Nephron (organoid): ENCODE data around the gene ROBO2.

ENCODE experiments used
- H3K27ac Mint-ChIP-seq, 3 experiments: 2 replicates each; pipeline ENCODE4 v1.8.0; 2020; ENCODE audit warnings: mixed read lengths in 3 of 3, mild to moderate bottlenecking in 2 of 3, moderate library complexity in 1 of 3
- H3K27me3 Mint-ChIP-seq: 2 replicates; pipeline ENCODE4 v1.8.0; 2021; ENCODE audit warnings: low read depth, mild to moderate bottlenecking, moderate library complexity, mixed read lengths
- H3K36me3 Mint-ChIP-seq: 2 replicates; pipeline ENCODE4 v1.8.0; 2020; ENCODE audit warnings: low read depth, mixed read lengths
- H3K4me1 Mint-ChIP-seq: 2 replicates; pipeline ENCODE4 v1.8.0; 2020; ENCODE audit warnings: mixed read lengths
- H3K4me3 Mint-ChIP-seq, 3 experiments: 2 replicates each; pipeline ENCODE4 v1.8.0; 2020; ENCODE audit warnings: mild to moderate bottlenecking in 3 of 3, mixed read lengths in 3 of 3, moderate library complexity in 2 of 3
- H3K9me3 Mint-ChIP-seq: 2 replicates; pipeline ENCODE4 v1.8.0; 2020; ENCODE audit warnings: mixed read lengths
- TF ChIP-seq, protein P1 (sequence below), 3 experiments: fragments of 200-600 bp; sonication (generic); IDR thresholded peaks; one replicate each; pipeline ENCODE4 v1.5.0; 2021; ENCODE audit warnings: antibody characterized with exemption in 3 of 3; ENCODE audit not compliant: unreplicated experiment in 3 of 3

ROBO2 gene

GRCh38 chr3:77313843-77314242 lies 273.9 kb downstream of the ROBO2 start:
- Mint-ChIP-seq H3K36me3 (no peaks in the 10 kb centered on the region), H3K4me1 (no peaks in the 10 kb centered on the region), H3K9me3 (no peaks in the 10 kb centered on the region), H3K27ac (no peak overlapping the region), H3K4me3 (no peak overlapping the region), H3K27me3 (no peaks in the 10 kb centered on the region)
- TF ChIP-seq, protein P1, sequence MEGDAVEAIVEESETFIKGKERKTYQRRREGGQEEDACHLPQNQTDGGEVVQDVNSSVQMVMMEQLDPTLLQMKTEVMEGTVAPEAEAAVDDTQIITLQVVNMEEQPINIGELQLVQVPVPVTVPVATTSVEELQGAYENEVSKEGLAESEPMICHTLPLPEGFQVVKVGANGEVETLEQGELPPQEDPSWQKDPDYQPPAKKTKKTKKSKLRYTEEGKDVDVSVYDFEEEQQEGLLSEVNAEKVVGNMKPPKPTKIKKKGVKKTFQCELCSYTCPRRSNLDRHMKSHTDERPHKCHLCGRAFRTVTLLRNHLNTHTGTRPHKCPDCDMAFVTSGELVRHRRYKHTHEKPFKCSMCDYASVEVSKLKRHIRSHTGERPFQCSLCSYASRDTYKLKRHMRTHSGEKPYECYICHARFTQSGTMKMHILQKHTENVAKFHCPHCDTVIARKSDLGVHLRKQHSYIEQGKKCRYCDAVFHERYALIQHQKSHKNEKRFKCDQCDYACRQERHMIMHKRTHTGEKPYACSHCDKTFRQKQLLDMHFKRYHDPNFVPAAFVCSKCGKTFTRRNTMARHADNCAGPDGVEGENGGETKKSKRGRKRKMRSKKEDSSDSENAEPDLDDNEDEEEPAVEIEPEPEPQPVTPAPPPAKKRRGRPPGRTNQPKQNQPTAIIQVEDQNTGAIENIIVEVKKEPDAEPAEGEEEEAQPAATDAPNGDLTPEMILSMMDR (IDR thresholded peaks at IDR 0.05; ENCODE audit: unreplicated experiment in 3 of 3): no peak

DNA sequence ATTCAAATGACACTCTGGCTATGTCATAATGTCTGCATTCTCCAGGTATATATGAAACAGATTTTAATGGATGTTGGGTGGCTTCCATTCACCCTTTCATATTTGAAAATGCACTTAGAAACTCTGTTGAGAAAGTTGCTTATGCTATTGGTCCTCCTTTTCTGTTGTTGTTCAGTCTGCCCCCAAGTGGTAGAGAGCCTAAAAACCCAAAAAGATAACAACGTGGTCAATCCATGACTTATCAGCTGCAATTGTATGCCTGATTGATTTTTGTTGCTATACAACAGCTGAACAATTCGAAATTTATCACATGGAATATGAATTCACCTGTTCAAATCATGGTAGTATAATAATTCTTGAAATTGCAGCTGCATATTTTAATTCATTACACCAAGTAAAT lies 279.8 kb downstream of the ROBO2 start:
- H3K27me3 Mint-ChIP-seq: no peaks in the 10 kb centered on the region
- TF ChIP-seq, protein P1 (IDR thresholded peaks at IDR 0.05; ENCODE audit: unreplicated experiment in 3 of 3): no peak
- H3K4me3 Mint-ChIP-seq: no peak overlapping the region
- H3K9me3 Mint-ChIP-seq: peaks cover 2% of the 10 kb centered on the region
- H3K36me3 Mint-ChIP-seq: no peaks in the 10 kb centered on the region
- no peak overlapping the region for H3K27ac Mint-ChIP-seq
- H3K4me1 Mint-ChIP-seq: no peaks in the 10 kb centered on the region

DNA sequence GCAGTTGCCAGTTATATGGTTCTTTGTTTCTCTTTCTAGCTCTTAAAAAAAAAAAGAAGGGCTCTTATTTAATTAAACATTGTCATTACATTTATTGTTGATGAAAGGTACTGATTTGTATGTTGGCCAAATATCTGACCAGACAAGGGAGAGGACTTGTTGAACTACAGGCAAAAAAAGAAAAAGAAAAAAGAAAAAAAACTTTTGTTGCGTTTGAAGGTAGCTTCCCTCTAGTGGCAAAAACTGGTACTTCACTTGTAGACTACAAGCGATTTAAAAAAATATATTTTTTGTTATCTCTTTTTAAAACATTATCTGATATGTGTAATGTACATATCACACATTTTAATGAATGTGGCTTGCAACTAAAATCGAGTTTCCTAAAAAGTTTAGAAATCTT lies 280.6 kb downstream of the ROBO2 start:
- peak overlapping the region in 2 of 3 experiments; percentile 50 to 53 for H3K4me3 Mint-ChIP-seq
- H3K27ac Mint-ChIP-seq: peak overlapping the region in 1 of 3 experiments; percentile 51
- TF ChIP-seq, protein P1 (IDR thresholded peaks at IDR 0.05; ENCODE audit: unreplicated experiment in 3 of 3): peak; percentile 72 to 77 (median 76)
- no peaks in the 10 kb centered on the region for H3K4me1 Mint-ChIP-seq
- peaks cover 2% of the 10 kb centered on the region for H3K9me3 Mint-ChIP-seq
- no peaks in the 10 kb centered on the region for H3K36me3 Mint-ChIP-seq
- H3K27me3 Mint-ChIP-seq: no peaks in the 10 kb centered on the region

- no peaks in the 10 kb centered on the region for H3K4me1 Mint-ChIP-seq
- TF ChIP-seq, protein P1 (IDR thresholded peaks at IDR 0.05; ENCODE audit: unreplicated experiment in 3 of 3): no peak
These were observed 281.7 kb downstream of the ROBO2 start for GRCh38 chr3:77321646-77322045.

DNA sequence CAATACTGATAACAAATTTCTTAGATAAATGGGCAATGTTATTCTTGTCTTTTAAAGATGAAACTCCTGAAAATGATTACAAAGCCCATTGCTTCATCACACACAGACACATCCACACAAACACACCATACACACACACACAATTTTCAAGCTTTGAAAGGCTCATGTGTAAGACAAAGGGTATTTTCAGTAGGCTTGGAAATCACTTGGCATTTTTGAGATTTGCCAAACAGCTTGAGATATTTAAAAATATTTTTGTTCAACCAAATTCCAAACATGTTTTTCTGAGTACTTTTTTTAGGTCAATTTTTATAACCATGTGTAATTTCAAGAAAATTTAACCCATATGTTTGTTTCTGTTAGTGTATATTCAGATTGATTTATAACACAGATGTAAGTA lies 283.7 kb downstream of the ROBO2 start:
- Mint-ChIP-seq H3K4me1 (no peaks in the 10 kb centered on the region), H3K27ac (no peak overlapping the region), H3K9me3 (peaks cover 2% of the 10 kb centered on the region), H3K4me3 (no peak overlapping the region), H3K36me3 (no peaks in the 10 kb centered on the region), H3K27me3 (no peaks in the 10 kb centered on the region)
- TF ChIP-seq, protein P1 (IDR thresholded peaks at IDR 0.05; ENCODE audit: unreplicated experiment in 3 of 3): no peak

More at GRCh38 chr3:77321646-77322045, 281.7 kb downstream of the ROBO2 start:
- H3K27me3 Mint-ChIP-seq: no peaks in the 10 kb centered on the region
- no peak overlapping the region for H3K27ac Mint-ChIP-seq
- no peak overlapping the region for H3K4me3 Mint-ChIP-seq
- peaks cover 2% of the 10 kb centered on the region for H3K9me3 Mint-ChIP-seq
- H3K36me3 Mint-ChIP-seq: no peaks in the 10 kb centered on the region

- H3K4me1 Mint-ChIP-seq: peaks cover 3% of the 10 kb centered on the region
- peaks cover 2% of the 10 kb centered on the region for H3K9me3 Mint-ChIP-seq
- no peaks in the 10 kb centered on the region for H3K27me3 Mint-ChIP-seq
- H3K27ac Mint-ChIP-seq: no peak overlapping the region
- TF ChIP-seq, protein P1 (IDR thresholded peaks at IDR 0.05; ENCODE audit: unreplicated experiment in 3 of 3): no peak
- H3K36me3 Mint-ChIP-seq: no peaks in the 10 kb centered on the region
- H3K4me3 Mint-ChIP-seq: no peak overlapping the region
These were observed 284.2 kb downstream of the ROBO2 start for GRCh38 chr3:77324105-77324504.
